ENCODE measurements around the gene CEP350. TPM values are rescaled to one million over a fixed set of nuclear protein-coding genes. Genes with fewer than 3 reads are reported as not detected.
A peak's percentile ranks its signal among the peaks of the same experiment; 100 is the strongest.

Gene CEP350
- total and polyA plus RNA-seq, 2 of the 13 experiments (the other 11 are each of a cell fraction or from before 2014, with no cell fraction given), result 7.6 to 35.9 TPM

DNA sequence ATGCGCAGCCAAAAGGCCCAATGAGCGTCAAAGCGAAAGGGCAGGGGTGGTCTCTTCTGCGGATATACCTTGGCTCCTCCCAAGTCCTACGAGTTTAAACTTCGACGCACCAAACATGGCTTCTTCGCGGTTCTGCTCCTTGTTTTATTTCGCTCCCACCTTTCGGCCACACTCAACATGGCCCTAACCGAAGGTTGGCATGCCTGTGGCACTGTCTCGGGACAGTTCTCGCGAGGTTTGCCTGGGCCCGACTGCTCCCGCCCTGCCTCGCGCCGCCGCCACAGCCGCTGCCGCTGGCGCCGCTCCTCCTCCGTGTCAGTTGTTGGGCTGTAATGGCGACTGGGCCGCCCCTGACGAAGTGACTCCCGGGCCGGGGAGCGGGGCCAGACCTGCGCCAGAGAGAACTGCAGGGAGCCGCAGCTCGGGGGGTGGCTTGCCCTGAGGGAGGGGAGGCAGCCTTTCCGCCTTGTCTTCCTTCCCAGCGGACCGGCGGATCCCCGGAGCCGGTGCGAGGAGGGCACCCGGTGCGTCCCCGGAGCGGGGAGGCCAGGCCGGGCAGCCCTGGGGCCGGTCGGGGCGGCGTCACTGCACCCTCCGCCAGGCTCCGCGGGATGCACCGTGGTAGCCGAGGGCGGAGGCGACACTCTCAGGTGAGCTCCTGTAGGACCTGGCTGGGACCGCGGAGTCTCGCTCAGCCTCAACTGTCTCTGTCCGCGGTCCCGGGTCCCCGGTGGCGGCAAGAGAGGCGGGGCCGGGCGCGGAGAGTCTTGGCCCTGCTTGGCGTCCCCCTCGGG lies at the start of gene CEP350 (continued):
- TF ChIP-seq, protein P1, sequence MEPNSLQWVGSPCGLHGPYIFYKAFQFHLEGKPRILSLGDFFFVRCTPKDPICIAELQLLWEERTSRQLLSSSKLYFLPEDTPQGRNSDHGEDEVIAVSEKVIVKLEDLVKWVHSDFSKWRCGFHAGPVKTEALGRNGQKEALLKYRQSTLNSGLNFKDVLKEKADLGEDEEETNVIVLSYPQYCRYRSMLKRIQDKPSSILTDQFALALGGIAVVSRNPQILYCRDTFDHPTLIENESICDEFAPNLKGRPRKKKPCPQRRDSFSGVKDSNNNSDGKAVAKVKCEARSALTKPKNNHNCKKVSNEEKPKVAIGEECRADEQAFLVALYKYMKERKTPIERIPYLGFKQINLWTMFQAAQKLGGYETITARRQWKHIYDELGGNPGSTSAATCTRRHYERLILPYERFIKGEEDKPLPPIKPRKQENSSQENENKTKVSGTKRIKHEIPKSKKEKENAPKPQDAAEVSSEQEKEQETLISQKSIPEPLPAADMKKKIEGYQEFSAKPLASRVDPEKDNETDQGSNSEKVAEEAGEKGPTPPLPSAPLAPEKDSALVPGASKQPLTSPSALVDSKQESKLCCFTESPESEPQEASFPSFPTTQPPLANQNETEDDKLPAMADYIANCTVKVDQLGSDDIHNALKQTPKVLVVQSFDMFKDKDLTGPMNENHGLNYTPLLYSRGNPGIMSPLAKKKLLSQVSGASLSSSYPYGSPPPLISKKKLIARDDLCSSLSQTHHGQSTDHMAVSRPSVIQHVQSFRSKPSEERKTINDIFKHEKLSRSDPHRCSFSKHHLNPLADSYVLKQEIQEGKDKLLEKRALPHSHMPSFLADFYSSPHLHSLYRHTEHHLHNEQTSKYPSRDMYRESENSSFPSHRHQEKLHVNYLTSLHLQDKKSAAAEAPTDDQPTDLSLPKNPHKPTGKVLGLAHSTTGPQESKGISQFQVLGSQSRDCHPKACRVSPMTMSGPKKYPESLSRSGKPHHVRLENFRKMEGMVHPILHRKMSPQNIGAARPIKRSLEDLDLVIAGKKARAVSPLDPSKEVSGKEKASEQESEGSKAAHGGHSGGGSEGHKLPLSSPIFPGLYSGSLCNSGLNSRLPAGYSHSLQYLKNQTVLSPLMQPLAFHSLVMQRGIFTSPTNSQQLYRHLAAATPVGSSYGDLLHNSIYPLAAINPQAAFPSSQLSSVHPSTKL (CRISPR knock-in tag; IDR thresholded peaks at IDR 0.05), result no peak; the same call in 1 of the 2 replicates
- TF ChIP-seq ZNF432 (CRISPR knock-in tag; IDR thresholded peaks at IDR 0.05; ENCODE audit: borderline replicate concordance) (no peak), GPN1 (CRISPR knock-in tag; IDR thresholded peaks at IDR 0.05; ENCODE audit: borderline replicate concordance) (no peak), ZKSCAN5 (CRISPR knock-in tag; IDR thresholded peaks at IDR 0.05) (no peak), MXD1 (CRISPR knock-in tag; IDR thresholded peaks at IDR 0.05) (no peak; the same call in 1 of the 2 replicates)
- TF ChIP-seq, protein P2, sequence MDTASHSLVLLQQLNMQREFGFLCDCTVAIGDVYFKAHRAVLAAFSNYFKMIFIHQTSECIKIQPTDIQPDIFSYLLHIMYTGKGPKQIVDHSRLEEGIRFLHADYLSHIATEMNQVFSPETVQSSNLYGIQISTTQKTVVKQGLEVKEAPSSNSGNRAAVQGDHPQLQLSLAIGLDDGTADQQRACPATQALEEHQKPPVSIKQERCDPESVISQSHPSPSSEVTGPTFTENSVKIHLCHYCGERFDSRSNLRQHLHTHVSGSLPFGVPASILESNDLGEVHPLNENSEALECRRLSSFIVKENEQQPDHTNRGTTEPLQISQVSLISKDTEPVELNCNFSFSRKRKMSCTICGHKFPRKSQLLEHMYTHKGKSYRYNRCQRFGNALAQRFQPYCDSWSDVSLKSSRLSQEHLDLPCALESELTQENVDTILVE (CRISPR knock-in tag; IDR thresholded peaks at IDR 0.05), result peak; percentile 66
